ENCODE results near the gene GGT6. TPM values are rescaled to one million over a fixed set of nuclear protein-coding genes. Genes with fewer than 3 reads are reported as not detected.

The GGT6 gene
- total RNA-seq, 1 experiment from 2014 or later: not detected

DNA sequence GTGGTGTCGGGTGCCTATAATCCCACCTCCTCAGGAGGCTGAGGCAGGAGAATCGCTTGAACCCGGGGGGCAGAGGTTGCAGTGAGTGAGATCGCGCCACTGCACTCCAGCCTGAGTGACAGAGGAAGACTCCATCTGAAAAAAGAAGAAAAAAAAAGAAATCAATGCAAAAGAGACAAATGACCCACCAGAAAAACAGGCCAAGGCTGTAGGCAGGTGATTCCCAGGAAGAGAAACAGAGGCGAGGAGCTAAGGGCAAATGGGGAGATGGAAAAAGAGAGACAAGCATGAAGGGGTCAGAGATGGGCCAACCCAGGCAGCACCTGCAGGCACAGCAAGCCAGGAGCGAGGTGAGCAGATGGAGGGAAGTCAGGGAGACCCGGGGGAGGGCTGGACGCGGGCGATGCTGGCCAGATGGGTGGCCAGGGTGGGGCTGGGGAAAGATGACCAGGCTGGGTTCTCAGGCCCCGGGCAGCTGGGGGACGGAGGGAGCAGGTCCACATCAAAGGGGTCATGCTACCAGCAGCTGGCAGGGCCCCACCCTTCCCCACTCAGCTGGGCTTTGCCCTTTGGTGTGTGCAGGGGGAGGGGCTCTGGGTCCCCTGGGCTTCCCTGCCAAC, 30.7 kb downstream of the GGT6 start:
- ChIA-PET CTCF (no interaction called here), POLR2A (ENCODE audit: unreplicated experiment) (no interaction called here)
- Histone ChIP-seq H3K36me3 (ENCODE audit: low read depth, low read length) (no peaks in the 10 kb centered on the region), H3F3A (ENCODE audit: low read length, unreplicated experiment) (no peaks in the 10 kb centered on the region), H3K27ac (ENCODE audit: low read length) (no peak overlapping the region), H3K27me3 (ENCODE audit: low read length) (no peaks in the 10 kb centered on the region), H3K4me1 (ENCODE audit: insufficient read depth, low read length) (peaks cover 8% of the 10 kb centered on the region; the same call in 1 of the 2 replicates), H3K4me3 (ENCODE audit: low read length) (no peak overlapping the region), H3K79me2 (ENCODE audit: low read length) (no peaks in the 10 kb centered on the region), H4K20me1 (ENCODE audit: low read length) (no peaks in the 10 kb centered on the region), H3K4me2 (ENCODE audit: low read length) (no peak overlapping the region), H2AFZ (ENCODE audit: low read length) (no peak overlapping the region), H3K9ac (ENCODE audit: low read length) (no peak overlapping the region), H3K9me2 (replicated peaks; ENCODE audit: low read length) (no peaks in the 10 kb centered on the region), H3K9me3 (ENCODE audit: low read length) (no peaks in the 10 kb centered on the region)
- no peak for DNase-seq
- no peak for ATAC-seq
- intact Hi-C loops (cut with micrococcal nuclease): loop anchor here (10.0 kb wide), 1 partner anchor 105 kb away; no protein-coding TSS in a partner anchor
- TF ChIP-seq EZH2phosphoT487 (IDR thresholded peaks at IDR 0.05; ENCODE audit: borderline replicate concordance, low read length): no peak
- TF ChIP-seq EZH2 (IDR thresholded peaks at IDR 0.05; ENCODE audit: low read length, unreplicated experiment): no peak
- no peak for TF ChIP-seq CTCF (conservative IDR thresholded peaks at IDR 0.05; ENCODE audit: low read depth, low read length)
- BruUV-seq (replicated peaks): no TSS peak

- Histone ChIP-seq H4K20me1 (ENCODE audit: low read length) (no peaks in the 10 kb centered on the region), H3K4me1 (ENCODE audit: insufficient read depth, low read length) (no peaks in the 10 kb centered on the region), H3K4me3 (ENCODE audit: low read length) (no peak overlapping the region), H3K9me3 (ENCODE audit: low read length) (no peaks in the 10 kb centered on the region), H3K27me3 (ENCODE audit: low read length) (no peaks in the 10 kb centered on the region), H3K4me2 (ENCODE audit: low read length) (no peak overlapping the region), H3K9ac (ENCODE audit: low read length) (no peak overlapping the region), H3K9me2 (replicated peaks; ENCODE audit: low read length) (no peaks in the 10 kb centered on the region), H3K79me2 (ENCODE audit: low read length) (no peaks in the 10 kb centered on the region), H3K36me3 (ENCODE audit: low read depth, low read length) (no peaks in the 10 kb centered on the region), H3F3A (ENCODE audit: low read length, unreplicated experiment) (no peaks in the 10 kb centered on the region), H2AFZ (ENCODE audit: low read length) (no peak overlapping the region), H3K27ac (ENCODE audit: low read length) (no peak overlapping the region)
- ATAC-seq: no peak
- BruUV-seq (replicated peaks): no TSS peak
- TF ChIP-seq EZH2phosphoT487 (IDR thresholded peaks at IDR 0.05; ENCODE audit: borderline replicate concordance, low read length) (no peak), CTCF (conservative IDR thresholded peaks at IDR 0.05; ENCODE audit: low read depth, low read length) (no peak), EZH2 (IDR thresholded peaks at IDR 0.05; ENCODE audit: low read length, unreplicated experiment) (no peak)
- intact Hi-C loops (cut with micrococcal nuclease): no loop called here
- ChIA-PET CTCF (no interaction called here), POLR2A (ENCODE audit: unreplicated experiment) (no interaction called here)
- DNase-seq: no peak
Measured at GRCh38 chr17:4527566-4528125, 32.7 kb downstream of the GGT6 start.

DNA sequence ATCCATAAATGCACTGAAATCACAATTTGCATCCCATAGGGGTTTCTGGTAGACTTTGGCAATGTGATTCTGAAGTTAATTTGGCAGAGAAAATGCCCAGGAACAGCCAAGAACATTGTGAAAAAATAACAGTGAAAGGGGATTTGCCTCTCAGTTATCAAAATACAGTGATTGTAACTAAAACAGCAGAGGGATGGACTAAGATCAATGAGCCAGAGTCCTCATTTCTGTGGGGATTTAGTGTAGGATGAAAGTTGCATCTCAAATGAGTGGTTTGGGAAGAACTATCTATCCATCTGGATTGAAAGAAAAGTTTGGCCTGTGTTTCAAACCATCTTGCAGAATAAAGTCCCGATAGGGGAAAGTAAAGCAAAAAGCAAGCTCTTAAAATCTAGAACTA, 33.2 kb downstream of the GGT6 start:
- BruUV-seq (replicated peaks): no TSS peak
- Histone ChIP-seq H2AFZ (ENCODE audit: low read length) (no peak overlapping the region), H3K36me3 (ENCODE audit: low read depth, low read length) (no peaks in the 10 kb centered on the region), H3K4me1 (ENCODE audit: insufficient read depth, low read length) (no peaks in the 10 kb centered on the region), H3K9me2 (replicated peaks; ENCODE audit: low read length) (no peaks in the 10 kb centered on the region), H3K4me2 (ENCODE audit: low read length) (no peak overlapping the region), H3K4me3 (ENCODE audit: low read length) (no peak overlapping the region), H3K9ac (ENCODE audit: low read length) (no peak overlapping the region), H3K9me3 (ENCODE audit: low read length) (no peaks in the 10 kb centered on the region), H3F3A (ENCODE audit: low read length, unreplicated experiment) (no peaks in the 10 kb centered on the region), H4K20me1 (ENCODE audit: low read length) (no peaks in the 10 kb centered on the region), H3K27me3 (ENCODE audit: low read length) (no peaks in the 10 kb centered on the region), H3K79me2 (ENCODE audit: low read length) (no peaks in the 10 kb centered on the region), H3K27ac (ENCODE audit: low read length) (no peak overlapping the region)
- DNase-seq (no peak), ATAC-seq (no peak)
- TF ChIP-seq CTCF (conservative IDR thresholded peaks at IDR 0.05; ENCODE audit: low read depth, low read length): no peak
- no peak for TF ChIP-seq EZH2 (IDR thresholded peaks at IDR 0.05; ENCODE audit: low read length, unreplicated experiment)
- TF ChIP-seq EZH2phosphoT487 (IDR thresholded peaks at IDR 0.05; ENCODE audit: borderline replicate concordance, low read length): no peak
- ChIA-PET POLR2A (ENCODE audit: unreplicated experiment) (no interaction called here), CTCF (no interaction called here)
- intact Hi-C loops (cut with micrococcal nuclease): no loop called here

Measured in PC-3 (cell line).